CD4-positive, alpha-beta memory T cell (primary cell): ENCODE measurements around the gene PPME1. TPM values are rescaled to one million over a fixed set of nuclear protein-coding genes. Genes with fewer than 3 reads are reported as not detected.
"Not testable (repeated sequence)": the region's sequence is repeated elsewhere in the genome, so short reads cannot be mapped to it uniquely, and the experiment has no call there.

Experiments
- CTCF ChIA-PET: fragments of 350-600 bp; sonication (Branson Sonifier 250); formaldehyde crosslinking; loops from one replicate; lab custom pipeline; 2021; ENCODE audit warnings: inconsistent platforms; ENCODE audit not compliant: partially characterized antibody; lab: Charles Lee
- POLR2A ChIA-PET: fragments of 350-600 bp; sonication (Branson Sonifier 250); formaldehyde crosslinking; loops from one replicate; lab custom pipeline; 2021; ENCODE audit not compliant: partially characterized antibody; lab: Charles Lee
- DNase-seq, 5 donors: peaks; one replicate each; pipeline versions ENCODE4 v3.0.0 to v3.0.0-alpha.2; 2020 to 2022; ENCODE audit warnings: mixed read lengths in 1 of 5
- H3K27ac ChIP-seq: one replicate; pipeline ENCODE4 v1.7.0; 2013; ENCODE audit warnings: low read depth, low read length
- H3K27me3 ChIP-seq: 2 replicates; pipeline ENCODE4 v1.7.0; 2013; ENCODE audit warnings: mild to moderate bottlenecking, low read length, moderate library complexity; ENCODE audit not compliant: insufficient read depth
- H3K36me3 ChIP-seq: 2 replicates; pipeline ENCODE4 v1.7.0; 2013; ENCODE audit warnings: mild to moderate bottlenecking, low read length, moderate library complexity; ENCODE audit not compliant: insufficient read depth
- H3K4me1 ChIP-seq: 2 replicates; pipeline ENCODE4 v1.7.0; 2013; ENCODE audit warnings: mild to moderate bottlenecking, low read length, moderate library complexity; ENCODE audit not compliant: insufficient read depth
- H3K4me3 ChIP-seq, 2 donors: one replicate each; pipeline ENCODE4 v1.7.0; 2013; ENCODE audit warnings: low read length in 2 of 2, mild to moderate bottlenecking in 1 of 2
- H3K9me3 ChIP-seq, 2 donors: one replicate each; pipeline ENCODE4 v1.7.0; 2013; ENCODE audit warnings: low read length in 2 of 2, control low read depth in 1 of 2; ENCODE audit not compliant: control insufficient read depth in 1 of 2
- H3K27ac Mint-ChIP-seq, 7 donors: one replicate each; pipeline ENCODE4 v1.8.0; 2020 to 2021; ENCODE audit warnings: mixed read lengths in 7 of 7, mild to moderate bottlenecking in 6 of 7, inconsistent platforms in 3 of 7, moderate library complexity in 3 of 7
- H3K27me3 Mint-ChIP-seq, 2 donors: one replicate each; pipeline ENCODE4 v1.8.0; 2020 to 2021; ENCODE audit warnings: mixed read lengths in 2 of 2
- H3K36me3 Mint-ChIP-seq, 2 donors: one replicate each; pipeline ENCODE4 v1.8.0; 2020 to 2021; ENCODE audit warnings: mixed read lengths in 2 of 2, inconsistent platforms in 1 of 2, mild to moderate bottlenecking in 1 of 2
- H3K4me1 Mint-ChIP-seq, 4 donors: one replicate each; pipeline ENCODE4 v1.8.0; 2020 to 2021; ENCODE audit warnings: mixed read lengths in 4 of 4, mild to moderate bottlenecking in 1 of 4
- H3K4me3 Mint-ChIP-seq, 8 donors: one replicate each; pipeline ENCODE4 v1.8.0; 2020 to 2021; ENCODE audit warnings: mixed read lengths in 8 of 8, mild to moderate bottlenecking in 7 of 8, moderate library complexity in 6 of 8, inconsistent platforms in 3 of 8
- H3K9me3 Mint-ChIP-seq, 8 donors: one replicate each; pipeline ENCODE4 v1.8.0; 2020 to 2021; ENCODE audit warnings: mixed read lengths in 8 of 8, mild to moderate bottlenecking in 5 of 8, inconsistent platforms in 3 of 8, moderate library complexity in 1 of 8
- intact Hi-C: fragments of 100-400 bp; cut with micrococcal nuclease; formaldehyde crosslinking; loops from one replicate; pipeline ENCODE4 v1.15.1; 2023
- polyA plus RNA-seq, 2 donors: library from polyadenylated mRNA; unstranded; fragments of 300-500 nt; fragmentation: Illumina TruSeq; gene quantifications; one replicate each; pipeline ENCODE4 v1.2.3, GENCODE V29; 2021
- total RNA-seq, 2 experiments: library from RNA; stranded (reverse); gene quantifications; one replicate each; pipeline ENCODE4 v1.2.3, GENCODE V29; 2021

Gene PPME1, protein sequence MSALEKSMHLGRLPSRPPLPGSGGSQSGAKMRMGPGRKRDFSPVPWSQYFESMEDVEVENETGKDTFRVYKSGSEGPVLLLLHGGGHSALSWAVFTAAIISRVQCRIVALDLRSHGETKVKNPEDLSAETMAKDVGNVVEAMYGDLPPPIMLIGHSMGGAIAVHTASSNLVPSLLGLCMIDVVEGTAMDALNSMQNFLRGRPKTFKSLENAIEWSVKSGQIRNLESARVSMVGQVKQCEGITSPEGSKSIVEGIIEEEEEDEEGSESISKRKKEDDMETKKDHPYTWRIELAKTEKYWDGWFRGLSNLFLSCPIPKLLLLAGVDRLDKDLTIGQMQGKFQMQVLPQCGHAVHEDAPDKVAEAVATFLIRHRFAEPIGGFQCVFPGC
- total RNA-seq = 10 to 100 TPM; 20.7 to 21.9 TPM
- 10 to 100 TPM; 17.3 to 21.6 TPM for polyA plus RNA-seq

DNA sequence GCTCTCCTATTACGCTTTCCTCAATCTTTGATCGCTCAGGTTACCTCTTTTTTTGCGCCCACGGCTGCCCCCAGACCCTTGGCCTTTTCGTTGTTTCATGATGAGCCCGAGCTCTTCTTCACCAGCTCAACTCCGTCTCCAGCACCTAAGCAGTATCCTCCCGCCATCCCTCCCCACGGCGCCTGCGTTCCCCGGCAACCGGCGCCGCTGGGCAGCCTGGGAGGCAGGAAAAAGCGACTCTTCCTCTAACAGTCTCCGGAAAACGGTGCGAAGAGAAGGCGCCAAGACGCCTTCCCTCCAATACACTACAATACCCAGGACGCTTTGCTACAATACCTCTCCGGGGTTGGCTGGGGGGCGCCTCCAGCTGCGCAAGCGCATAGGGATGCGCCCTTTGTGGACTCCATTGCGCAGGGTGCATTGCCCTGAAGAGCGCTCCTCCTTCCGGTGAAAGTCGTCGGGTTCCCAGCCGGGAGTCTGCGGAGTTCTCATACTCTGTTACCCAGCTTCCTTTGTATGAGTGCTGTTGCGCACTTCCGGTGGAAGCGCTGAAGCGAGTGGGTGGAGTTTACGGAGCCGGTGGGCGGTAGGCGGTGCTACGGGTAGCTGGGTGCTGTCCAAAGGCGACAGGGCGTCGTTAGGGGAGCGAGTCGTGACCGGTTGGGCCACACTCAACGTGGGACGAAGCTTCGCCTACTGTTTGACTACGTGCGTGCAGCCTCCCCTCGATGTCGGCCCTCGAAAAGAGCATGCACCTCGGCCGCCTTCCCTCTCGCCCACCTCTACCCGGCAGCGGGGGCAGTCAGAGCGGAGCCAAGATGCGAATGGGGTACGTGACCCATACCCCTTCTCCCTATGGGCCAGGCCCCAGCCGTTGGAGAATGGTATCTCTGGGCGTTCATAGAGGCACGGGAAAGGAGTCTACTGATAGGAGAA, at the start of gene PPME1, which contains the start of gene C2CD3:
Gene PPME1 (plus strand): TSS at position 596 of the 936 bp plus-strand sequence. CDS start 133 bp downstream, at position 729.
Gene C2CD3 (minus strand): TSS at position 309 of the 936 bp plus-strand sequence. CDS start 210 bp downstream, at position 99.
- peak within 1 kb of the TSS; percentile 74 to 86 for H3K4me3 ChIP-seq
- POLR2A ChIA-PET = interaction anchor here (0.6 to 3.1 kb wide), 19 partner anchors 13 to 573 kb away, joined by 3 to 32 read pairs (median 5); partner anchors contain the start of genes FAM168A, LIPT2, MRPL48 and RAB6A
- peak within 1 kb of the TSS; percentile 70 for H3K27ac ChIP-seq
- Mint-ChIP-seq H3K27me3 (no peaks in the 10 kb centered on the region), H3K4me1 (peaks cover 18 to 22% (median 18%) of the 10 kb centered on the region in 4 donors), H3K36me3 (peaks cover 18% of the 10 kb centered on the region in 2 donors), H3K27ac (no peak within 1 kb of the TSS), H3K4me3 (no peak within 1 kb of the TSS), H3K9me3 (no peaks in the 10 kb centered on the region)
- peaks cover 40% of the 10 kb centered on the region for H3K4me1 ChIP-seq
- H3K9me3 ChIP-seq = no peaks in the 10 kb centered on the region
- no peaks in the 10 kb centered on the region for H3K27me3 ChIP-seq
- intact Hi-C loops = loop anchor here (1.0 to 2.0 kb wide), 7 partner anchors 62 to 410 kb away; partner anchors contain the start of genes COA4, LIPT2, PAAF1 and PGM2L1
- CTCF ChIA-PET = interaction anchor here (1.1 to 2.9 kb wide), 3 partner anchors 9 to 85 kb away, joined by 4 to 12 read pairs (median 4); no protein-coding TSS in a partner anchor
- DNase-seq = peak; percentile 97 to 99 (median 99)
- H3K36me3 ChIP-seq = peaks cover 7% of the 10 kb centered on the region

DNA sequence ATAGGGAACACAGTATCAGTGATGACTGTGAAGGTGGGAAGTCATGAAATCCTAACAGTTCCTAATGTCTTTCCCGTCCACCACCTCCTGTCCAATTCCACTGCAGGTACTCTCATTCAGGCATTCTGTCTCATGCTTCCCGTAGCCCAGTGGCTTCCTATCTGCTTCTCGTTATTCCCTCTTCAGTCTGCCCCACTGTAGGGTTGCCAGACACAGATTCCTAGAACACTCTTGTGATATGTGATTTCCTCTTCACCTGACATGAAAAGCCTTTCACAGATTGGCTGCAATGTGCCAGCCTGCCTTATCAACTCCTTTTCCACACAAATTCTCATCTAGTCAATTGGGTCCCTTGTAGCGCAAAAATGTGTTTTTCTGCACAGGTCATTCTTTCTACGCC, 49.3 kb upstream of the PPME1 start:
- intact Hi-C loops = no loop called here
- Histone ChIP-seq H3K4me3 (no peak overlapping the region), H3K4me1 (no peaks in the 10 kb centered on the region), H3K27ac (no peak overlapping the region), H3K36me3 (no peaks in the 10 kb centered on the region), H3K9me3 (no peaks in the 10 kb centered on the region), H3K27me3 (no peaks in the 10 kb centered on the region)
- Mint-ChIP-seq H3K4me3 (no peak overlapping the region), H3K27ac (peak overlapping the region in 2 of 7 donors; percentile 51 to 69), H3K4me1 (no peaks in the 10 kb centered on the region), H3K27me3 (no peaks in the 10 kb centered on the region), H3K9me3 (no peaks in the 10 kb centered on the region), H3K36me3 (peaks cover 30 to 33% of the 10 kb centered on the region in 2 donors)
- DNase-seq = no peak
- ChIA-PET POLR2A (no interaction called here), CTCF (no interaction called here)

DNA sequence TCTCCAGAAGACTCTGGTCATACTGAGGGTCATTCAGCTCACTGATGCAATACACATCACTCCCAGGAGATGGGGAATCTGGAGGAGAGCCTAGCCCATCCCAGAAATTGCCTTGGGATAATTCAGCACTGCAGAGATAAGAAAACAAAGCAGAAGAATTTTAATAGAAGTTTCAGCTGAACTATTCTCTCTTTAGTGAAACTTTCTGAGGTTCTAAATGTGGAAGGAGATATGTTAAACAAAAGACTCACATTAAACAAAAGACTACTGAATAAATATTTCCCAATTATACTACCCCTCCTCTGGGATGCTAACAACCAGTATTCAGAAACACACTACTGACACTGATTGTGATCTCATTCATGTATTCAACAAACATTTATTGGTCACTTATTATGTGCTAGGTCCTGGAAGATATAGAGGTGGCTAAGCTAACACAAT, 48.1 kb upstream of the PPME1 start:
- no peaks in the 10 kb centered on the region for H3K9me3 ChIP-seq

DNA sequence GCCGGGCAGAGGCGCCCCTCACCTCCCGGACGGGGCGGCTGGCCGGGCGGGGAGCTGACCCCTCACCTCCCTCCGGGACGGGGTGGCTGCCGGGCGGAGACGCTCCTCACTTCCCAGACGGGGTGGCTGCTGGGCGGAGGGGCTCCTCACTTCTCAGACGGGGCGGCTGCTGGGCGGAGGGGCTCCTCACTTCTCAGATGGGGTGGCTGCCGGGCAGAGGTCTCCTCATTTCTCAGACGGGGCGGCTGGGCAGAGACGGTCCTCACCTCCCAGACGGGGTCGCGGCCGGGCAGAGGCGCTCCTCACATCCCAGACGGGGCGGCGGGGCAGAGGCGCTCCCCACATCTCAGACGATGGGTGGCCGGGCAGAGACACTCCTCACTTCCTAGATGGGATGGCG, 42.0 kb upstream of the PPME1 start:
- H3K4me1 ChIP-seq, H3K27me3 ChIP-seq, H3K4me3 Mint-ChIP-seq, DNase-seq, H3K9me3 Mint-ChIP-seq, H3K27me3 Mint-ChIP-seq, POLR2A ChIA-PET, H3K4me3 ChIP-seq, CTCF ChIA-PET, intact Hi-C loops, H3K9me3 ChIP-seq, H3K4me1 Mint-ChIP-seq, H3K27ac Mint-ChIP-seq, H3K27ac ChIP-seq: not testable (repeated sequence)
- H3K36me3 ChIP-seq = peaks cover 11% of the 10 kb centered on the region
- H3K36me3 Mint-ChIP-seq = peaks cover 31 to 34% of the 10 kb centered on the region in 2 donors

More for the DNA sequence above, 48.1 kb upstream of the PPME1 start:
- no peak overlapping the region for H3K27ac ChIP-seq
- Mint-ChIP-seq H3K36me3 (peaks cover 22 to 28% of the 10 kb centered on the region in 2 donors), H3K4me1 (no peaks in the 10 kb centered on the region), H3K9me3 (no peaks in the 10 kb centered on the region), H3K27ac (peak overlapping the region in 2 of 7 donors; percentile 7 to 38), H3K27me3 (no peaks in the 10 kb centered on the region), H3K4me3 (no peak overlapping the region)
- CTCF ChIA-PET = no interaction called here
- H3K36me3 ChIP-seq = no peaks in the 10 kb centered on the region
- H3K4me3 ChIP-seq = no peak overlapping the region
- POLR2A ChIA-PET = no interaction called here
- intact Hi-C loops = no loop called here
- no peak for DNase-seq
- H3K4me1 ChIP-seq = no peaks in the 10 kb centered on the region
- no peaks in the 10 kb centered on the region for H3K27me3 ChIP-seq

DNA sequence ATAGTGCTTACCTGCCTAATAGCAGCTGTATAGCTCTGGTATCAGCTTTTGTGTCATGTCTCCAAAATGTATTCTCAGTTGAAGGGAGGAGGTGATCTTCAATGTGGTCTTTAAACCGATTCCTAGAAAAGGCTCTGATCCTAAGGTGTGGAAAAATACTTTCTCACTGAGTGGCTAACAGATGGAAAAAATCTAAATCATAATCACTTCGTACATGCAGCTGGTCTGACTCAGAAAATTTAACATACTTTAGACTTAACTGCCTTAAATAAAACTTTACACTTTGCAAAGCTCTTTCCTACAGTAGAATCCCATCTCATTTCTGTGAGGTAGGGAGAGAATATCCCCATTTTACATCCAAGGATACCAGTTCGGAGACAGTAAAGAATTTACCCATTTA, 38.3 kb upstream of the PPME1 start:
- CTCF ChIA-PET = no interaction called here
- intact Hi-C loops = no loop called here
- Mint-ChIP-seq H3K9me3 (no peaks in the 10 kb centered on the region), H3K36me3 (peaks cover 48 to 51% of the 10 kb centered on the region in 2 donors), H3K27me3 (no peaks in the 10 kb centered on the region), H3K27ac (no peak overlapping the region), H3K4me1 (no peaks in the 10 kb centered on the region), H3K4me3 (no peak overlapping the region)
- H3K27ac ChIP-seq = no peak overlapping the region
- H3K9me3 ChIP-seq = no peaks in the 10 kb centered on the region
- H3K4me3 ChIP-seq = no peak overlapping the region
- no peaks in the 10 kb centered on the region for H3K27me3 ChIP-seq
- POLR2A ChIA-PET = interaction anchor here (0.9 kb wide), 1 partner anchor 152 kb away, joined by 3 read pairs; no protein-coding TSS in a partner anchor
- H3K4me1 ChIP-seq = no peaks in the 10 kb centered on the region
- H3K36me3 ChIP-seq = peaks cover 15% of the 10 kb centered on the region
- DNase-seq = no peak

DNA sequence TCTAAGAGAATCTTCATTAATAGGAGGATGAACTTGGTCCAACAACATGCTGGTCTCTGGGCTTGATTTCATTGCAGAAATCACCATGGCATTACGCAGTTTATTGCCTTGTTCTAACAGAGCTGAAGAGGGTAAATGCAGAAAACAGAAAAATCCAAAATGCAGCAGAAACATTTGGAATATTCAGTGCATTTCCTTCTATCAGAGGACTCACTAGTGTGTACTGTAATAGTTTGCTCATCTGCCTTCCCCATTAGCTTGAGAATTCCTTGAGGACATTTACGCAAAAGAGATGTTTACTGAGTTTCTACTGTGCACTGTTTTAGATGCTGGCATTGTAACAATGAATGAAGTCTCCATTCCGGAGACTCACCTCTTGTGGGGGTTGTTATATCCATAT, 37.7 kb upstream of the PPME1 start:
- Mint-ChIP-seq H3K27me3 (no peaks in the 10 kb centered on the region), H3K27ac (no peak overlapping the region), H3K36me3 (peaks cover 52 to 58% of the 10 kb centered on the region in 2 donors), H3K9me3 (no peaks in the 10 kb centered on the region), H3K4me3 (no peak overlapping the region), H3K4me1 (no peaks in the 10 kb centered on the region)
- ChIA-PET CTCF (no interaction called here), POLR2A (no interaction called here)
- Histone ChIP-seq H3K27ac (no peak overlapping the region), H3K36me3 (peaks cover 21% of the 10 kb centered on the region), H3K27me3 (no peaks in the 10 kb centered on the region), H3K4me1 (no peaks in the 10 kb centered on the region), H3K4me3 (no peak overlapping the region), H3K9me3 (no peaks in the 10 kb centered on the region)
- DNase-seq = no peak
- intact Hi-C loops = no loop called here
